ENCODE results near the gene BRIX1.
A peak's percentile ranks its signal among the peaks of the same experiment; 100 is the strongest.

Gene BRIX1

DNA sequence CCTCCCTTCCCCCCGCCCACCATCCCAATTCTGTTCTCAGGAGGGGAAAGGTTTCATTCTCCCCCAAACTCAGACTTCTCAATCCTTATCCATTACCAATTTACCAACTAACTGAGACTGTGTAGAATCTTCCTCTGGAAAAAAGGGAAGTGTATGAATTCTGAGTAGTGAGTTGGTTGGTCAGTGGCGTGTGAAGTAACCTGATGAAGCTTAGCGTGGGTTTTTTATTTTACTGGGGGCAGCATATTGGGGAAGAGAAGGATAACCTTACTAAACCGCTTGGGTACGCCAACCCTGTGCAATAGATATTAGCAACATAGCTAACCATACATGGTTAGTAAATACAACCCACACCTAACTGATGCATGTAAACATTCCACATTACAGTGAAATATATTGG is 12.8 kb downstream of the BRIX1 start:
- peak overlapping the region in 1 of 2 donors; percentile 86 for H3K4me3 Mint-ChIP-seq
- H3K9me3 Mint-ChIP-seq = no peaks in the 10 kb centered on the region
- H3K27me3 Mint-ChIP-seq = no peaks in the 10 kb centered on the region
- H3K27ac Mint-ChIP-seq = no peak overlapping the region
- DNase-seq (no peak), ATAC-seq (no peak)
- H3K4me1 Mint-ChIP-seq = peaks cover 53% of the 10 kb centered on the region

GRCh38 chr5:34929134-34929719 is 13.7 kb downstream of the BRIX1 start, which contains the start of gene DNAJC21:
Gene DNAJC21, plus strand, starts transcription at chr5:34929559. Its CDS starts 261 bp downstream, at chr5:34929820.
- H3K4me1 Mint-ChIP-seq = peaks cover 49% of the 10 kb centered on the region
- peak; percentile 93 for ATAC-seq
- peak; percentile 99 for DNase-seq
- H3K9me3 Mint-ChIP-seq = no peaks in the 10 kb centered on the region
- peak within 1 kb of the TSS; percentile 96 to 99 for H3K4me3 Mint-ChIP-seq
- peak within 1 kb of the TSS; percentile 97 to 99 for H3K27ac Mint-ChIP-seq
- no peaks in the 10 kb centered on the region for H3K27me3 Mint-ChIP-seq

DNA sequence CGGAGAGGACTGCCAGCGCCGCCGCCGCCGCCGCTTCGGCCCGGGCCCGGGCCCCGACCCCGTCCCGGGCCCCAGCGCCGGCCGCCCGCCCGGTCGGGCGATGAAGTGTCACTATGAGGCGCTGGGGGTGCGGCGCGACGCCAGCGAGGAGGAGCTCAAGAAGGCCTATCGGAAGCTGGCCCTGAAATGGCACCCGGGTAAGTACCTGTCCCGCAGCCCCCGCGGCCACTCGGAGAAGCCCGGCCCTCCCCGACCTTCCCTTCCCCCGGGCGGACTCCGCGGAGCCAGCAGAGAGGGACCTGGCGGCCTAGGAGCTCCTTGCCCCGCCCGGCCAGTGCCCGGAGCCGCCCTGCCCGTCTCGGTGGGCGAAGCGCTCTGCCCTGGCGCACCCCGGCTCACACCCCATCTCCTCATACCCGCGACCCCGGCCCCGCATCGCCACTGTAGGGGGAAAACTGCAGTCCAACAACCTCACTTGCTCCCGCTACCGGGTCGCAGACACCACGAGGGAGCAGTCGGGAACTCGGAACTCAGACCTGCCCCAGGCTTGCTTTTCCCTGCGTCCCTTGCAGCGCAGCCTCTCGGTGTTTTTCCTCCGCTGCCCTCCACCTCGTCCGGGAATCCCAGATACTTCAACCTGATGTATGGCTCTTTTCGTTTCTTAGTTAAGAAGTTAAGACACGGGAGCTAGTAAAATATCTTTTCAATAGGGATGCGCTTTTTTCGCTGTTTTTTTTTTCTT is 14.4 kb downstream of the BRIX1 start:
- Mint-ChIP-seq H3K27me3 (no peaks in the 10 kb centered on the region), H3K27ac (peak overlapping the region; percentile 97 to 99), H3K4me3 (peak overlapping the region; percentile 96 to 99), H3K9me3 (no peaks in the 10 kb centered on the region), H3K4me1 (peaks cover 43% of the 10 kb centered on the region)
- ATAC-seq = peak; percentile 87
- peak; percentile 77 to 84 for DNase-seq

DNA sequence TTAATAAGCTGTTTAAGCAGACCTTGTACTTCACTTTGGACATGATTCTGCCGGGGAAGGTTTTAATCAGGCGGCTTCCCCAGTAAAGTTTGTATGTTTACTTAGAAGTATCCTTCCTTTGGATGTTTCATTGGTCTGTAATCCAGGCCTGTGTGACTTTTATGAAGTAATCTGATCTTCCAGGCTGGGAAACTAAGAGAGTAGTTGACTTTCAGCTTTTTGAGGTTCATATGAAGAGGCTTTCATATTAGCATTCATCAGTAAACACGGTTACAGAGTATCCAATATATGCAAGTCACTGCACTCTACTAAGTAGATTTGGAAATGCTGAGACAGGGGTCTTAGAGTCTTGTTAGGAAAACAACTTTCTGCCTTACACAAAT is 14.9 kb downstream of the BRIX1 start:
- no peaks in the 10 kb centered on the region for H3K27me3 Mint-ChIP-seq
- peak overlapping the region; percentile 97 to 99 for H3K27ac Mint-ChIP-seq
- DNase-seq (no peak), ATAC-seq (no peak)
- peaks cover 37% of the 10 kb centered on the region for H3K4me1 Mint-ChIP-seq
- peak overlapping the region; percentile 96 to 99 for H3K4me3 Mint-ChIP-seq
- H3K9me3 Mint-ChIP-seq = no peaks in the 10 kb centered on the region

GRCh38 chr5:34930870-34931269 is 15.4 kb downstream of the BRIX1 start:
- H3K27ac Mint-ChIP-seq = no peak overlapping the region
- no peaks in the 10 kb centered on the region for H3K9me3 Mint-ChIP-seq
- no peak for ATAC-seq
- no peak for DNase-seq
- peak overlapping the region; percentile 96 to 99 for H3K4me3 Mint-ChIP-seq
- H3K4me1 Mint-ChIP-seq = peaks cover 33% of the 10 kb centered on the region
- no peaks in the 10 kb centered on the region for H3K27me3 Mint-ChIP-seq

GRCh38 chr5:34932947-34933346 is 17.4 kb downstream of the BRIX1 start:
- Mint-ChIP-seq H3K27me3 (no peaks in the 10 kb centered on the region), H3K27ac (no peak overlapping the region), H3K4me3 (no peak overlapping the region), H3K4me1 (peaks cover 23% of the 10 kb centered on the region), H3K9me3 (no peaks in the 10 kb centered on the region)
- DNase-seq (no peak), ATAC-seq (no peak)

- H3K9me3 Mint-ChIP-seq = no peaks in the 10 kb centered on the region
- no peak overlapping the region for H3K27ac Mint-ChIP-seq
- no peaks in the 10 kb centered on the region for H3K27me3 Mint-ChIP-seq
- DNase-seq (no peak), ATAC-seq (no peak)
- H3K4me3 Mint-ChIP-seq = no peak overlapping the region
- no peaks in the 10 kb centered on the region for H3K4me1 Mint-ChIP-seq
Measured at GRCh38 chr5:34941936-34942335, 26.4 kb downstream of the BRIX1 start.

DNA sequence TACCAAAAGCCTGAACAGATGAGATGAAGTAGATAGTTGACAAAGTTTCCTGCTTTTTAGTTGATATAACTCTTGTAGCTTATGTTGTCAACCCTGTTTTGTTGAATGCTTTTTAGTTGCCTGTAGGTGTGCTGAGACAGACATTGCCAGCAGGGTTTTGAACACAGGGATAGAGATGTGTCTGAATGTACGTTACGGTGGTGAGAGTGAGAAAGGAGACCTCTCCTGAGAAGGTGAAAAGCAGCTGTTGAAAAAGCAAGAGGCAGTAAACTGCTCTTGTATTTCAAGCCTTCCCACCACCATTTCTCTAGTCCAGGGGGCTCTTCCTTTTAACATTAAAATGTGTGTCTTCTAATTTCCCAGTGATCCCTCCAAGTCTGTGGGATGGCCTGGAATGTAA is 28.5 kb downstream of the BRIX1 start:
- no peaks in the 10 kb centered on the region for H3K9me3 Mint-ChIP-seq
- no peak overlapping the region for H3K27ac Mint-ChIP-seq
- ATAC-seq (no peak), DNase-seq (no peak)
- no peaks in the 10 kb centered on the region for H3K27me3 Mint-ChIP-seq
- H3K4me1 Mint-ChIP-seq = no peaks in the 10 kb centered on the region
- H3K4me3 Mint-ChIP-seq = no peak overlapping the region

DNA sequence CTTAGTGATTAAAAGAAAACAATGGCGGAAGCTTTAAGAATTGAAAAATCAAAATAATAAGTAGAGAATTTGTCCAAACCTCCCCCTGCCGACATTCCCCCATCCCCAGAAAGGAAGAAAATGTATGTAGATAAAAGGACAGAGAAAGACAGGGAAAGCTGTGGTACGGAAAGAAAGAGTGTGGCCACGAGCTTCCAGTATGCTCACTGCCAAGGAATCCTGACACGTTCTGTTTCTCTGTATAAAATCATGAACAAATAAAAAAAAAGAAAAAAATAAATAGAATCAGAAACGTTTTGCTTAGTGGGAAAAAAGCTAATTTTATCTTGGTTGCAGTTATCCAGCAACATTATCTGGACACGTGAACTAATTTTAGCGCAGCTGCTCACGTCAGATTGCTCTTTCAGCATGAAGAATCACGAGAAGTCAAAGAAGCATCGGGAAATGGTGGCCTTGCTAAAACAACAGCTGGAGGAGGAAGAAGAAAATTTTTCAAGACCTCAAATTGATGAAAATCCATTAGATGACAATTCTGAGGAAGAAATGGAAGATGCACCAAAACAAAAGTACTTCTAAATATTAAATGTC is 29.0 kb downstream of the BRIX1 start:
- no peak for DNase-seq
- H3K27ac Mint-ChIP-seq = no peak overlapping the region
- H3K4me1 Mint-ChIP-seq = no peaks in the 10 kb centered on the region
- no peaks in the 10 kb centered on the region for H3K9me3 Mint-ChIP-seq
- ATAC-seq = no peak
- H3K27me3 Mint-ChIP-seq = no peaks in the 10 kb centered on the region
- H3K4me3 Mint-ChIP-seq = no peak overlapping the region

DNA sequence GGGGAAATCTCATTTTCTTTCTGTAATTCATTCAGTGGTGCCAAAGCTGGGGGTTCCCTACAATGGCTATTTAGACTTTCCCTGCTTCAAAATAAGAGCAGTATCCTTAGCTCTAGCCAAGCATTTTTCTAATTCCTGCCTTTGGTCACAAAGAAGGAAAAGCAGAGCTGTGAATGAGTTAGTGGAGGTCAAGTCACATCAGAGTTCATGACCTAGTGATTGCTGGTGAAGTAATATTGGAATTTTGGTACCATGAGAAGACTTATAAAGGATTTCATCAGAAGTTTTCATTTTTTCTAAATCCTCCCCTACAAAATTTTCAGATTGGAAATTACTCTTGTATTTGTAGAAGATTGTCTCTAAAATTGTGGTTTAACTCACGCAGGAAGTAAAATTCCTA is 41.8 kb downstream of the BRIX1 start:
- Mint-ChIP-seq H3K27me3 (no peaks in the 10 kb centered on the region), H3K9me3 (no peaks in the 10 kb centered on the region), H3K27ac (no peak overlapping the region), H3K4me3 (no peak overlapping the region), H3K4me1 (peaks cover 21% of the 10 kb centered on the region)
- ATAC-seq (no peak), DNase-seq (no peak)

DNA sequence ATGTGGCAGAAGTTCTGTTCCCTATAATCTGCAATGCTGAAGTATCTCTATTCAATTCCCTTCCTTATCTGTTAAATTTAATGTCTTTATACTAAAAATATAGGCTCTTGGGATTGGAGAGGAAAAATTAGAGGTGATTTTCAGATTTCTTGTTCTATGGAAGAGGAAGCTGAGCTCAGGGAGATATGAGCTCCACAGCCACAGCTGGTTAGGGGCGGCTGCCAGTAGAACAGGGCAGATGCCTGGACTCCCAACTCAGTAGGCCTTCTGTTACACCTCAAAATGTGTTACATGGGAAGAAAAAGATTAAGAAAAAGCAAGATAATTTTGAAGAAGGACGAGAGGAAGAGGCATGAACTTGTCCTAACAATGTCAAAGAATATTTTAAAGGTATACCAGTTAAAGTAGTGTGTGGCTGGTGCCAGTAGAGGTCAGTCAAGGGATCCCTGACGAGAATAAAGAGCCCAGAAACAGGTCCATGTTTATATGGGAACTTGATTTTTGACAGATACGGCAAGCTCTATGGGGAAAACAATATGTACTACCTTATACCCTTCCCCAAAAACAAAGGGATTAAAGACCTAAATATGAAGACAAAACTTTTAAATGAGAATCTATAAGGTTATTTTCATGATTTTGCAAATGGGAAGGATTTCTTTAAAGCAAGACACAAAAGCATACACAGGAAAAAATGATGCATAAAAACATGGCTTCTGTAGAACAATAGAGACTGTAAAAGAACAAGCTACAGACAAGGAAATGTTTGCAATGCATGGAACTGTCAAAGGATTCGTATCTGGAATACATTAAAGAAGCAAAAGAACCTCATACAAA is 42.6 kb downstream of the BRIX1 start:
- ATAC-seq = peak; percentile 66
- H3K27me3 Mint-ChIP-seq = no peaks in the 10 kb centered on the region

DNA sequence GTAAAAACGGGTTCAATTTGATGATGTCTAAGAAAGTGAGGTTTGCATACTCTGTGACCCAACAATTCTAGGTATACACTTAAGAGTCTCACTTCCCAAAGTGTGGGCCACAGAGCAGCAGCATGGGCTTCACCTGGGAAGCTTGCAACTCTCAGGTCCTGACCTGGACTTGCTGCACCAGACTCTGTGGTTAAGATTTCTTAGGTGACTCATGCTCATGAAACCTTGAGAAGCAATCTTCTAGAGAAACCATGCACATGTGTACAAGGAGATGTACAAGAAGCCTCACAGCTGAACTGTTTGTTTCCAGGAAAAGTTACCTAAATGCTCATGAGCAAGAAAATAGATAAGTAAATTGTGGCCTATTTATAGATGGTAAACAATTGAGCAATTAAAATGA is 43.8 kb downstream of the BRIX1 start:
- Mint-ChIP-seq H3K4me3 (no peak overlapping the region), H3K27me3 (no peaks in the 10 kb centered on the region), H3K27ac (peak overlapping the region; percentile 17 to 75), H3K4me1 (peaks cover 21% of the 10 kb centered on the region), H3K9me3 (no peaks in the 10 kb centered on the region)
- DNase-seq (peak; percentile 8 to 12), ATAC-seq (peak; percentile 92)

More for the DNA sequence above, 42.6 kb downstream of the BRIX1 start:
- Mint-ChIP-seq H3K4me3 (no peak overlapping the region), H3K27ac (no peak overlapping the region), H3K4me1 (peaks cover 21% of the 10 kb centered on the region), H3K9me3 (no peaks in the 10 kb centered on the region)
- no peak for DNase-seq

DNA sequence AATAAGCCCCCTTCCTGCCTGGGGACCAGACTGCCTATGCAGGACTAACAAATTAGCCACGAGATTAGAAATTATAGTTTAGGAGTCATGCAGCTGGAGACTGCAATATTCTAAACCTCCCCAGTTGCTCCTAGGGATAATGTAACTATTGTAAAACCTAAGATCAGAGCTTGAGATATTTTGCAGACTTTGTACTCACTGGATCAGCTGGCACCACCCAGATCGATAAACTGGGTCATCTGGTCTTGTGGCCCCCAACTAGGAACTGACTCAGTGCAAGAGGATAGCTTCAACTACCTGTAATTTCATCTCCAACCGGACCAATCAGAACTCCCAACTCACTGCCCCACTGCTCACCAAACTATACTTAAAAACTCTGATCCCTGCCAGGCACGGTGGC is 52.0 kb downstream of the BRIX1 start:
- DNase-seq (no peak), ATAC-seq (no peak)
- Mint-ChIP-seq H3K27ac (no peak overlapping the region), H3K9me3 (peaks cover 12 to 21% of the 10 kb centered on the region in 2 donors), H3K27me3 (no peaks in the 10 kb centered on the region), H3K4me1 (no peaks in the 10 kb centered on the region), H3K4me3 (no peak overlapping the region)

- Mint-ChIP-seq H3K27me3 (no peaks in the 10 kb centered on the region), H3K27ac (no peak overlapping the region), H3K4me3 (no peak overlapping the region), H3K9me3 (peaks cover 12 to 21% of the 10 kb centered on the region in 2 donors), H3K4me1 (no peaks in the 10 kb centered on the region)
- ATAC-seq = no peak
- DNase-seq = no peak
Measured at GRCh38 chr5:34968258-34968657, 52.7 kb downstream of the BRIX1 start.

GRCh38 chr5:34970552-34970951 is 55.0 kb downstream of the BRIX1 start:
- H3K4me3 Mint-ChIP-seq = no peak overlapping the region
- no peak overlapping the region for H3K27ac Mint-ChIP-seq
- DNase-seq = no peak
- H3K27me3 Mint-ChIP-seq = no peaks in the 10 kb centered on the region
- peaks cover 10 to 14% of the 10 kb centered on the region in 2 donors for H3K9me3 Mint-ChIP-seq
- no peaks in the 10 kb centered on the region for H3K4me1 Mint-ChIP-seq
- no peak for ATAC-seq

Data from stimulated activated naive CD8-positive, alpha-beta T cell treated with anti-CD3 and anti-CD28 coated beads, Interleukin-15, amount 100 ng/mL, for 72 hours (primary cell).